ENCODE measurements around the gene PRRG2. TPM values are rescaled to one million over a fixed set of nuclear protein-coding genes. Genes with fewer than 3 reads are reported as not detected.

PRRG2 gene
- total and polyA plus RNA-seq, 2 of the 13 experiments (the other 11 are each of a cell fraction or from before 2014, with no cell fraction given), result 0.66 to 0.82 TPM

DNA sequence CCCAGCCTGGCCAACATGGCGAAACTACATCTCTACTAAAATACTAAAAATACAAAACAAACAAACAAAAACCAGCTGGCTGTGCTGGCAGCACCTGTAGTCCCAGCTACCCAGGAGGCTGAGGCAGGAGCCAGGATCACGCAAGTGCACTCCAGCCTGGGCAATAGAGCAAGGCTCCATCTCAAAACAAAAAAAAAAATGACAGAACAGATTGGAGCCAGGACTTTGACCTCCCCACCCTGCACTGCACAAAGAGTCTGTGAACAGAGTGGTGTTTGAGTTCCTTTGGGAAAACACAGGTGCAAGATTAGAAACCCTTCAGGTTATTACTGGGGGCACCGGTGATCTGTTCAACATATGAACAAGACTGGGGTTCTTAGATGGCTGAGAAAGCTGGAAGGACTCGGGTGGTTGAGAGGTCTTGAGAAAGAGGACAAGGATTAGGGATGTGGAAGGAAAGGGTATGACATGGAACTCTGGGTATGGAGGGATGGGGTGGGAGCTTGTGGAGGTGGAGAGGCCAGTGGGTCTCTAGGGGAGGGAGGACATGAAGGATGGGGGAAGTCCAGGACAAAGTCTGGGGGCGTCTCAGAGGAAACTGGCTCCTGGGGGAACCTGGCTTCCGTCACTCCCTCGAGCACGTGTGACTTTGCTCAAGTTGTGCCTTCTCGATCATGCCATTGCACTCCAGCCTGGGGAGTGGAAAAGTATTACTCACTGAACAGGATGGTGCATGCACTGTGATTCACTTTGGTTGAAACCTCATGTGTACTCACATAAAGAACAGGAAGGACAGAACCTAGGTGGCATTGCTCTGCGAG is 27.5 kb upstream of the PRRG2 start (continued):
- TF ChIP-seq, protein P1, sequence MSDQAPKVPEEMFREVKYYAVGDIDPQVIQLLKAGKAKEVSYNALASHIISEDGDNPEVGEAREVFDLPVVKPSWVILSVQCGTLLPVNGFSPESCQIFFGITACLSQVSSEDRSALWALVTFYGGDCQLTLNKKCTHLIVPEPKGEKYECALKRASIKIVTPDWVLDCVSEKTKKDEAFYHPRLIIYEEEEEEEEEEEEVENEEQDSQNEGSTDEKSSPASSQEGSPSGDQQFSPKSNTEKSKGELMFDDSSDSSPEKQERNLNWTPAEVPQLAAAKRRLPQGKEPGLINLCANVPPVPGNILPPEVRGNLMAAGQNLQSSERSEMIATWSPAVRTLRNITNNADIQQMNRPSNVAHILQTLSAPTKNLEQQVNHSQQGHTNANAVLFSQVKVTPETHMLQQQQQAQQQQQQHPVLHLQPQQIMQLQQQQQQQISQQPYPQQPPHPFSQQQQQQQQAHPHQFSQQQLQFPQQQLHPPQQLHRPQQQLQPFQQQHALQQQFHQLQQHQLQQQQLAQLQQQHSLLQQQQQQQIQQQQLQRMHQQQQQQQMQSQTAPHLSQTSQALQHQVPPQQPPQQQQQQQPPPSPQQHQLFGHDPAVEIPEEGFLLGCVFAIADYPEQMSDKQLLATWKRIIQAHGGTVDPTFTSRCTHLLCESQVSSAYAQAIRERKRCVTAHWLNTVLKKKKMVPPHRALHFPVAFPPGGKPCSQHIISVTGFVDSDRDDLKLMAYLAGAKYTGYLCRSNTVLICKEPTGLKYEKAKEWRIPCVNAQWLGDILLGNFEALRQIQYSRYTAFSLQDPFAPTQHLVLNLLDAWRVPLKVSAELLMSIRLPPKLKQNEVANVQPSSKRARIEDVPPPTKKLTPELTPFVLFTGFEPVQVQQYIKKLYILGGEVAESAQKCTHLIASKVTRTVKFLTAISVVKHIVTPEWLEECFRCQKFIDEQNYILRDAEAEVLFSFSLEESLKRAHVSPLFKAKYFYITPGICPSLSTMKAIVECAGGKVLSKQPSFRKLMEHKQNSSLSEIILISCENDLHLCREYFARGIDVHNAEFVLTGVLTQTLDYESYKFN (CRISPR knock-in tag; conservative IDR thresholded peaks at IDR 0.05), result peak; percentile 72
- TF ChIP-seq NR1H2 (CRISPR knock-in tag; IDR thresholded peaks at IDR 0.05; ENCODE audit: borderline replicate concordance, low read depth) (no peak), KDM2A (CRISPR knock-in tag; IDR thresholded peaks at IDR 0.05; ENCODE audit: borderline replicate concordance, low read depth) (no peak), MXI1 (IDR thresholded peaks at IDR 0.05; ENCODE audit: borderline replicate concordance, low read depth, low read length) (no peak), CREBL2 (CRISPR knock-in tag; IDR thresholded peaks at IDR 0.05; ENCODE audit: borderline replicate concordance) (no peak), ZFY (CRISPR knock-in tag; IDR thresholded peaks at IDR 0.05) (no peak), ETV6 (CRISPR knock-in tag; conservative IDR thresholded peaks at IDR 0.05) (no peak), ZSCAN12 (CRISPR knock-in tag; IDR thresholded peaks at IDR 0.05) (no peak), ZNF530 (CRISPR knock-in tag; IDR thresholded peaks at IDR 0.05; ENCODE audit: low read depth) (no peak), ZNF225 (CRISPR knock-in tag; IDR thresholded peaks at IDR 0.05) (no peak), TEF (CRISPR knock-in tag; IDR thresholded peaks at IDR 0.05) (no peak), CHCHD3 (CRISPR knock-in tag; IDR thresholded peaks at IDR 0.05) (no peak), ZNF775 (CRISPR knock-in tag; IDR thresholded peaks at IDR 0.05; ENCODE audit: borderline replicate concordance) (no peak)
- TF ChIP-seq, protein P2, sequence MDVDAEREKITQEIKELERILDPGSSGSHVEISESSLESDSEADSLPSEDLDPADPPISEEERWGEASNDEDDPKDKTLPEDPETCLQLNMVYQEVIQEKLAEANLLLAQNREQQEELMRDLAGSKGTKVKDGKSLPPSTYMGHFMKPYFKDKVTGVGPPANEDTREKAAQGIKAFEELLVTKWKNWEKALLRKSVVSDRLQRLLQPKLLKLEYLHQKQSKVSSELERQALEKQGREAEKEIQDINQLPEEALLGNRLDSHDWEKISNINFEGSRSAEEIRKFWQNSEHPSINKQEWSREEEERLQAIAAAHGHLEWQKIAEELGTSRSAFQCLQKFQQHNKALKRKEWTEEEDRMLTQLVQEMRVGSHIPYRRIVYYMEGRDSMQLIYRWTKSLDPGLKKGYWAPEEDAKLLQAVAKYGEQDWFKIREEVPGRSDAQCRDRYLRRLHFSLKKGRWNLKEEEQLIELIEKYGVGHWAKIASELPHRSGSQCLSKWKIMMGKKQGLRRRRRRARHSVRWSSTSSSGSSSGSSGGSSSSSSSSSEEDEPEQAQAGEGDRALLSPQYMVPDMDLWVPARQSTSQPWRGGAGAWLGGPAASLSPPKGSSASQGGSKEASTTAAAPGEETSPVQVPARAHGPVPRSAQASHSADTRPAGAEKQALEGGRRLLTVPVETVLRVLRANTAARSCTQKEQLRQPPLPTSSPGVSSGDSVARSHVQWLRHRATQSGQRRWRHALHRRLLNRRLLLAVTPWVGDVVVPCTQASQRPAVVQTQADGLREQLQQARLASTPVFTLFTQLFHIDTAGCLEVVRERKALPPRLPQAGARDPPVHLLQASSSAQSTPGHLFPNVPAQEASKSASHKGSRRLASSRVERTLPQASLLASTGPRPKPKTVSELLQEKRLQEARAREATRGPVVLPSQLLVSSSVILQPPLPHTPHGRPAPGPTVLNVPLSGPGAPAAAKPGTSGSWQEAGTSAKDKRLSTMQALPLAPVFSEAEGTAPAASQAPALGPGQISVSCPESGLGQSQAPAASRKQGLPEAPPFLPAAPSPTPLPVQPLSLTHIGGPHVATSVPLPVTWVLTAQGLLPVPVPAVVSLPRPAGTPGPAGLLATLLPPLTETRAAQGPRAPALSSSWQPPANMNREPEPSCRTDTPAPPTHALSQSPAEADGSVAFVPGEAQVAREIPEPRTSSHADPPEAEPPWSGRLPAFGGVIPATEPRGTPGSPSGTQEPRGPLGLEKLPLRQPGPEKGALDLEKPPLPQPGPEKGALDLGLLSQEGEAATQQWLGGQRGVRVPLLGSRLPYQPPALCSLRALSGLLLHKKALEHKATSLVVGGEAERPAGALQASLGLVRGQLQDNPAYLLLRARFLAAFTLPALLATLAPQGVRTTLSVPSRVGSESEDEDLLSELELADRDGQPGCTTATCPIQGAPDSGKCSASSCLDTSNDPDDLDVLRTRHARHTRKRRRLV (CRISPR knock-in tag; IDR thresholded peaks at IDR 0.05), result no peak

Measured in HepG2 (cell line).